ENCODE measurements around the gene DCDC1.

Gene DCDC1

DNA sequence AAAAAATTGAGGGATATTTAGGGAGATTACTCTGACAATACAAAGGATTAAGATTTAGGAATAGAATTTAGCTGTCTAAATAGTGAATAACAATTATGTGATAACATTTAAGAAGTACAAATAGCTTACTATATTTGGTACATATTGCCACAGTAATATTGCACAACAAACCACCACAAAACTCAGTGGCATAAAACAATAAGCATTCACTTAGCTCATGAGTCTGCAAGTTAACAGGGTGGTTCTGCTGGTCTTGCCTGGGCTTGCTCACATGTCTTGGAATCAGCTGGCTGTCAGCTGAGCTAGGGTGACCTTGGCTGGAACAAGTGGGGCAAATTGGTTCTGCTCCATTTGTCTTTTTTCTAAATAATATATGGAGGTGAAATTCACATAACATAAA lies 115.1 kb downstream of the DCDC1 start:
- TF ChIP-seq, protein P1, sequence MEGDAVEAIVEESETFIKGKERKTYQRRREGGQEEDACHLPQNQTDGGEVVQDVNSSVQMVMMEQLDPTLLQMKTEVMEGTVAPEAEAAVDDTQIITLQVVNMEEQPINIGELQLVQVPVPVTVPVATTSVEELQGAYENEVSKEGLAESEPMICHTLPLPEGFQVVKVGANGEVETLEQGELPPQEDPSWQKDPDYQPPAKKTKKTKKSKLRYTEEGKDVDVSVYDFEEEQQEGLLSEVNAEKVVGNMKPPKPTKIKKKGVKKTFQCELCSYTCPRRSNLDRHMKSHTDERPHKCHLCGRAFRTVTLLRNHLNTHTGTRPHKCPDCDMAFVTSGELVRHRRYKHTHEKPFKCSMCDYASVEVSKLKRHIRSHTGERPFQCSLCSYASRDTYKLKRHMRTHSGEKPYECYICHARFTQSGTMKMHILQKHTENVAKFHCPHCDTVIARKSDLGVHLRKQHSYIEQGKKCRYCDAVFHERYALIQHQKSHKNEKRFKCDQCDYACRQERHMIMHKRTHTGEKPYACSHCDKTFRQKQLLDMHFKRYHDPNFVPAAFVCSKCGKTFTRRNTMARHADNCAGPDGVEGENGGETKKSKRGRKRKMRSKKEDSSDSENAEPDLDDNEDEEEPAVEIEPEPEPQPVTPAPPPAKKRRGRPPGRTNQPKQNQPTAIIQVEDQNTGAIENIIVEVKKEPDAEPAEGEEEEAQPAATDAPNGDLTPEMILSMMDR (IDR thresholded peaks at IDR 0.05; ENCODE audit: low read depth, low read length, missing control alignments), result no peak
- DNase-seq (ENCODE audit: extremely low read depth, low read depth), result no peak
- no peak overlapping the region for H3K4me3 ChIP-seq (replicated peaks; ENCODE audit: low read depth, low read length)

DNA sequence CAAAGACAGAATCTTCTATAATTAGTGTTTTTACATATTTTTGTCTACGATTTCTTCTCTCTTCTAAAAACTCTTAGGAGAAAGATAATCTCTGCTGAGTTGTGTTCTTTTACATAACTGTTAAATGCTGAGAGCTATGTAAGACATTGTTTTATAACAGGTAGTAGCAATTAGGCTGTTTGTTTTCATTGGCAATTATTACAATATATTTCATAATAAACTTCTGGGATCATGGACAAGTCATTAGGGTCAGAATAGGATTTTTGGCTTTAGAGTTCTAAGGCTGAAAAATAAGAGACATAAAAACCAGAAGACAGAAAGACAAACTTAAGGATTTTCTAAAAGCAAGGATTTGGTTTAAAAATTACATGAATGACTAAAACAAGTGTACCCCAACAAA lies 120.8 kb downstream of the DCDC1 start:
- DNase-seq (ENCODE audit: extremely low read depth, low read depth), result no peak
- H3K4me3 ChIP-seq (replicated peaks; ENCODE audit: low read depth, low read length), result no peak overlapping the region
- TF ChIP-seq, protein P1 (IDR thresholded peaks at IDR 0.05; ENCODE audit: low read depth, low read length, missing control alignments), result no peak

DNA sequence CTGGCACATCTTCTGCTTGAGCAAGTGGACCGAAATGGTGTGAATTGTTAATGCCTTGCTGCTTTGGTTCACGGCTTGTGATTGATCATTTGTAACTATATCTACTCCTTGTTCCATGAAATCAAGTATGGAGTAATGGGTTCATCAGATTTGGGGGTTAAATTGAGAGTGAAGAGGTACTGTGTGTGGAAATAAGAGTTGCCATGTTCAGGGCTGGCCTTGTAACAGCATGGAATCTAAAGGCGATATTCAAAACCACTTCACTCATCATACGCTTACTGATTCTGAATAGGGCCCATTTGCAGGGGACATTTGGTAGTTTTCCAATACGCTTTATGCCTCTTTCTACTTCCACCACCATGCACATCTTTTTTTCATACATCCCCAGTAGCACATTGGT lies 122.2 kb downstream of the DCDC1 start:
- H3K4me3 ChIP-seq (replicated peaks; ENCODE audit: low read depth, low read length), result no peak overlapping the region
- no peak for DNase-seq (ENCODE audit: extremely low read depth, low read depth)
- TF ChIP-seq, protein P1 (IDR thresholded peaks at IDR 0.05; ENCODE audit: low read depth, low read length, missing control alignments), result no peak

DNA sequence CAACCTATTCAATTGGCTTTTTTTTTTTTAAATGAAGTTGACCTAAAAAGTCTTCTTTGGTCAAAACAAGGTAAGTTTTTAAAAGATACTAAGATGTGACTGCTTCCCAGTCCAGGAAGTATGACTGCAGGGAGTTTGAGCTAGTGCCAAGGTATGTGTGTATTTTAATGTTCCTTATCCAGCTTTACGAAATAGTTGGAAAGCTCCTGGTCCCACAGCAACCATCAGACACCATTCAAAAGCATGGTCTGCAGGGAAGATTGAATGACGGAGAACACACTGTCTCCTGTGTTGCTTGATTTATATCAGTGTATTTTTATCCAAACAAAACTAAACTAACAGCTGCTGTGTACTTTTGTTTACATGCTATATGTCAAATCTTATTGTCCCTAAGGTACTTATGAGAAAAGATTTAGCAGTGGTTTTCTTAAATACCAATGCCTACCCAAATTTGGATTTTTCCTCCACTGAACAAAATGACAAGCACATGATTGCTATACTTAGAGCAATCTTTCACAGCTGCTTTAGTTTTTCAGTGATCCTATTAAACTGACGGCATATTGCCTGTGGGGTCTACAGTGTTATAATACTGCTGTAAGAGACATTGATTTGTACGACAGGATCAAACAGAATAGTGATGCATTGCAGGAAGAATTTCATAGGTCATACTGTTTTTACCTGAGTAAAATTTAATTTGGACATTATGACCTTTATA lies 122.9 kb downstream of the DCDC1 start:
- no peak for DNase-seq (ENCODE audit: extremely low read depth, low read depth)
- no peak overlapping the region for H3K4me3 ChIP-seq (replicated peaks; ENCODE audit: low read depth, low read length)
- TF ChIP-seq, protein P1 (IDR thresholded peaks at IDR 0.05; ENCODE audit: low read depth, low read length, missing control alignments), result no peak

DNA sequence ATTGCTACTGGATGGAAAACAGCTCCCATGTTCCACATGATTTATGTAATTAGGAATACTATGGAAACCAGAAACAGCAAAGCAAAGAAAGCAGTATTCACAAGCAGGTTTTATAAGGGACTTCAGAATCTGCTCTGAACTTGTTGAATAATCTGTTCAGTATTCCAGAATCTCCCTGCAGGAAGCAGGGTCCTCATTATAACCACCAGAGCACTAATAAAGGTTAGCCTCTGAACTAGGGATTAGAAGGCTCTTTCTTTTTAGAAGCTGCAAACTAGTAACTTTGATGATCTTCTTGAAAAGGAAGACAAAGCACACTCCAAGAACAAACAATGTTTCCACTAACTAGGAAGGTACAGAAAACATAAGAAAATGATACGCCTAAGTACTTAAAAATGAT lies 125.8 kb downstream of the DCDC1 start:
- no peak for DNase-seq (ENCODE audit: extremely low read depth, low read depth)
- TF ChIP-seq, protein P1 (IDR thresholded peaks at IDR 0.05; ENCODE audit: low read depth, low read length, missing control alignments), result no peak
- H3K4me3 ChIP-seq (replicated peaks; ENCODE audit: low read depth, low read length), result no peak overlapping the region

DNA sequence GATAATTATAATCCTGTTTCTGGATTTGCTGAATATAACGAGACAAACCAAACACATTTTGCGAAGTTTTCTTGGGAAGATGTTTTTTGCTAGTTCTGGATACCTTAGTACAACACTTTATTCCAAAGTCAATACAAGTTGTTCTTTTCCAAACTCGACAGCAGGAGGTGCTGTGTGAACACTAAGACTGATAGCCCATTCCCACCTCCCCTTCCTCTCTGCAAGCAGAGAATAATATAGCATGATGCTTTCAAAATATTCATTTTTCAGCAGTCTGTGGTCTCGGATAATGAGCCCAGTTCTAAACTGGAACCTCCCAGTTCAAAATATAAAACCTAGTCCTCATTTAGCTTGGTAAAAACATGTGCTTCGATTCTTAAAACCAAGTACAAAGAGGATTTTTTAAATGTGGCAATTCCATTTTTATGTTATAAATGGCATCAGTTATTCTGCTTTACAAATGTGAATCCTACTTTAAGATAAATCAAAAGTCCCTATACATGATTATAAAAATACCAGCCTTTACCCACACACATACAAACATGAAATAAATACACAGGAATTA lies 129.1 kb downstream of the DCDC1 start:
- TF ChIP-seq, protein P1 (IDR thresholded peaks at IDR 0.05; ENCODE audit: low read depth, low read length, missing control alignments), result peak; percentile 55
- no peak for DNase-seq (ENCODE audit: extremely low read depth, low read depth)

More for the DNA sequence above, 129.1 kb downstream of the DCDC1 start:
- no peak overlapping the region for H3K4me3 ChIP-seq (replicated peaks; ENCODE audit: low read depth, low read length)
